SIG-M5 (cell line): ENCODE data around the gene TEX29.

Source experiments
- DNase-seq: peaks from one replicate; lab custom pipeline; 2025; lab: John Stamatoyannopoulos, UW

The TEX29 gene

DNA sequence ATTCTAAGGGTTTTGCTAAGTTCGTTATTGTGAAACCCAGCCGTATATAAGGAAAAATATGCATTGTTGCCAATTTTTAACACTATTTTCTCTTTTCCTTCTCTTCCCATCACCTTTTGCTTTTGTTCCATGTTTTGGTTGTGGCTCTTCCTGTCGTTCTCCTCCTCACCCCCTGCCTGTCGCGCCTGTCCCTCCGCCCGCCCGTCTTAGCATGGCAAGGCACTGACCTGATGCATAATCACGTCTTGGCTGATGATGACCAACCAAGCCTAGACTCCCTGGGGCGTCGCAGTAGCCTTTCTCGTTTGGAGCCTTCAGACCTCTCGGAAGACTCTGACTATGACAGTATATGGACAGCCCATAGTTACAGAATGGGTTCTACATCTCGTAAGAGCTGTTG is 28.5 kb upstream of the TEX29 start:
- no peak for DNase-seq

DNA sequence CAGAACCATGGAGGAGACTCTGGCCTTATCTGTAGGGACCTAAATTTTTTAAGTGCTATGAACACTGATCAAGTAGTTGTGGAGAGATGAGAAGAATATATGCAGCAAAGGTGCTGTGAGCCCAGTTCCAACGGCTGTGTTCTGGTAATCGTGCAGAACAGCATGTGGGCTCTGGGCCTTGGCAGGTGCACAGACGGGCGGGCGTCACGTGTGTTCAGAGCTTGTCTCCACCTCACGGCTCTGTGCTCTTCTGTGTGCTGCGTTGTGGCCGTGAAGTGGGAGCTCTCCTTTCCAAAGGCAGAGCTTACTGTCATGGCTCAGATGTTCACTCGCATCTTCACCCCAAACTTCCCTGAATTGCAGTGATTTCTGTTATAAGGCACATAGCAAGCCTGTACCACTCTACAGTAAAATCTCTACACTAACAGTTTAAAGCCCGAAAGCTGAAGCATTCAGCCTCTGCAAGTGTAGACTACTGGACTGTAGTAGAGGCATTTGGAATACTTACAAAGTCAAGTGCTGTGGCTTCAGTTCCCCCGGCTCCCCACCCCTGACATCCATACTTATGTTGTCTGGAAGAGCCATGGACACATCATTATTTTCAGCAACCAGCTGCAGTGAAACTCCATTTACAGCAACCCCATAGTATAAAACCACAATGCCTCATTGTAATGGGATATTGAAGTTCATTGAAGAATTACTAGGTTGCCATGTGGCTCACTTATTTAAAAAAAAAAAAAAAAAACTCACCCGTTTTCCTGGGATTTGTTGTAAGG is 27.5 kb upstream of the TEX29 start:
- DNase-seq = no peak

DNA sequence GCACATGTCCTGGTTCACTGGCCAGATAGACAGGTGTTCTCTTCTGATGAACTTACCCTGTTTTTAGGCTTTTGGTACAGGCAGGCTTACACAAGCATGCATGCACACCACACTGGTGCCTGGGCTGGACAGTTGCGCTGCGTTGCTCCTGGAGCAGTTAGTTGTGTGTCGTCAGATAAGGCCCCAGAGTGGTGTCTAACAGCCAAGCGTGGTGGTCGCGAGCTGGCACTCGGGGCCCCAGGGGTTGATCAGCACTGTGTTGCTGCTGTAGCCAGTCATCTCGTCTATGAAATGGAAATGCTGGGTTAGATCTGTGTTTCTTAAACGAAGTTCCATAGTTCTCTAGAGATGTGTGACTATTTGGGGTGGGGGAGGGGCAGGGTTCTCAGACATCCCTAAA is 24.6 kb upstream of the TEX29 start:
- DNase-seq = no peak

DNA sequence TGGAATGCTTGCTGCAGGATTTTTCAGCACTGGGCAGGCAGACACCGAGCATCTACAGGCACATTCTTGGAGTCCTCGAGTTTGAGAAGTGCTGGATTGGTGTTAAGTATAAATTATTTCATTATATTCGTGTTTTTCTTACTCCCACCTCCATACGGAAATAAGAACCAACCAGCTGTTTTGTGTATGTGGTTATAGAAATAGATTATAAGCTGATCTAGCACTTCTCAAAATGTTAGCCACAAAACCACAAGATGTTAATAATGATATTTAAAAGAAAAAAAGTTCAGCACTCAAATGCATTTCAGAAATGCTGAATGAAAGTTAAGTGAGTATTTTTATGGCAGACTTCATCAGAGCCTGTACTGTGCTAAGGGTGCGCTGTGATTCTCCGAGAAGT is 24.0 kb upstream of the TEX29 start:
- DNase-seq = no peak

DNA sequence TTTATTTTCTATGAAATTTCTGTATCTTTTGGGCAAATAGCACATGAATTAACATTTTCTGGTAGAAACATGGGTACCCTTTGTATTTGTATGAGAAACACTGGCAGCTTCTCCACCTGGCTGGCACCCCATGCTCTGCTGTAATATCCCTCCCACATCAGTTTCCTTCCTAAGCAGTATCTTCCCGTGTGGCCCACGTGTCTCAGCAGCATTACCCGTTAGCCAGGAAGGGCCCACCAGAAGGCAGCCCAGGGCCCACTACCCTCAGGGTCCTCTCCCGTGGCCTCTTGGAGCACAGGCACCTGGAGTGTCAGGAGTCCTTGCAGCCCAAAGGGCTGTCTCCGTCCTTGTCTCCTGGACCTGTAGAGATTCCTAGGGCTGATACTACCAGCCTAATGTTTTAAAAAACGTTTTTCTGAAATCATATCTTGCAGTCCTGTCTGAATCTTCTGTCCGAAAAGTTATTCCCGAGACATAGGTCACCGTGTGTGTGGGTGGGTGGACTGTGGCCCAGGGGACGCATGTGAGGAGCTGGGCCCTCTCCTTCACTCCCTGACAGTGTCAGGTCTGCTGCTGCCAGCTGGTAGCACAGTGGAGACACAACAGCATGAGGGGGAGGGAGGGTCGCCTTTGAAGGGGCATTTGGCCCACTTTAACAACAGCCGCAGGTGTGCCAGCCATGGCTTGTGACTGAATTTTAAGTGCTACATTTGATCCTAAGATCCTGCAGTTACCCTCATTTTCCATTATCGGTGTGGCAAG is 22.0 kb upstream of the TEX29 start:
- no peak for DNase-seq

DNA sequence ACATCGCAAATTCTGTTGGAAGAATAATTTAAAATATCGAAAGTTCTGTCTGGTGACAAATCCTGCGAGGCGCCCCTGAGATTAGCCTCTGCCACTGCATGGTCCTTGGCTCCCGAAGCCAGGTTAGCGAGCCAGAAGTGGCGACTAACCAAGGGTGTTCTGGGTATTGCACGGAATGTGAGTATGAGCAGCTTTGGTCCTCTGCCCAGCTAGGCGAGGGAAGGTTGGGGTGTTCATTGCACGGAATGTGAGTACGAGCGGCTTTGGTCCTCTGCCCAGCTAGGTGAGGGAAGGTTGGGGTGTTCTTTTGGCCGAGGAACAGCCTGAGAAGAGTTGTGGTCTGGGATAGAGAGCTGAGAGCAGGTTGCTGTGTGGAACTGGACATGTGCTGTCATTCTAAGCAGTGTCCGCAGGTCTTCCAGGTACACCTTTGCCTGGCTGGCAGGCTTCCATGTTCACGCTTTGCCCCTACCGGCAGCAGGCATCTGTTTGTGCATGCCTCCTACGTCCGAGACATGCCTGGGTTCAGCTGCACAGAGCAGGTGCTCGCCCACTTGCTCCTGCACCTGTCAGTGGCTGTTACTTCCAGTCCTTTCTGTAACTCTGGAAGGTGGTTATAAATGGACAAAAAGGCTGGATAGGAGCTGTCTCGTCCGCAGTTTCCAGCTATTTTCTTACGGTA is 18.3 kb upstream of the TEX29 start:
- no peak for DNase-seq

DNA sequence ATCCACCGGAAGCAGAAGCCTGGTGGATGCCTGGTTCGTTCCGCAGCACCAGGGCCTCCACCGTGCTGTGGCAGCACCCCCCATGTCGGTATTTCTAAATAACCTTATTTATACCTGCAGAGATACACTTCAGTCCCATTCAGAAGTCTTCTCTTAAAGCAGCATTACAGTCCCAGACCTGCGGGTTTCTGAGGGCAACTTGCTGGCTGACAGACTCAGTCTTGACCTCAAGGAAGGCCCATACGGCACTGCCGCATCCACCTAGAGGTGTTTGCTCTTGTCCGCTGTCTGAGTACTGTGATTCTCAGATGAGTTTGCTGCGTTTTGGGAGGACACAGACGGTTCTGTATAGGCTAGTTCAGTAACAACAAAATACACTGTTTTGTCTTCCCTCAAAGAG is 16.9 kb upstream of the TEX29 start:
- no peak for DNase-seq

DNA sequence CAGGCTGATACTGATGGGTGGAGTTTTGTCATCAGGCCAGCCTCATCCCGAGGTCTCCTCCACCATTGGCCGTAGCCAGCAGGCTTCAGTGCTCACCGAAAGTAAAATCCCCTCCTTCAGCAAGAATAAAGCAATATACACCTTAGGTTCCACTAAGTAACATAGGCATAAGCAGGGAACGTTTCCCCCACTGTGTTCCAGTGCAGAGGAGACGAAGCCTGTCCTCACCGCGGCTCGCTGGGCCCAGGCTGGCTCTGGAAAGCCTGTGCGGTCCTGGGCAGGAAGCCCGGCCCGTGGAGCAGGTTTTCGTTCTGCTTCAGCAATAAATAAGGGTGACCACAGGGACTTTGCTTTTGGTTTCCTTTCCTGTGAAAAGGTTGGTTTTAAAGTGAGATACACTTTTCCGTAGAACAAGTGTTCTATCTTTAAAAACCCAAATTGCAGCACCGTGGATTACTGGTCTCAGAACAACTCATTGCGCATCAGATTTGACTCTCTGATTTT is 16.3 kb upstream of the TEX29 start:
- DNase-seq = no peak

DNA sequence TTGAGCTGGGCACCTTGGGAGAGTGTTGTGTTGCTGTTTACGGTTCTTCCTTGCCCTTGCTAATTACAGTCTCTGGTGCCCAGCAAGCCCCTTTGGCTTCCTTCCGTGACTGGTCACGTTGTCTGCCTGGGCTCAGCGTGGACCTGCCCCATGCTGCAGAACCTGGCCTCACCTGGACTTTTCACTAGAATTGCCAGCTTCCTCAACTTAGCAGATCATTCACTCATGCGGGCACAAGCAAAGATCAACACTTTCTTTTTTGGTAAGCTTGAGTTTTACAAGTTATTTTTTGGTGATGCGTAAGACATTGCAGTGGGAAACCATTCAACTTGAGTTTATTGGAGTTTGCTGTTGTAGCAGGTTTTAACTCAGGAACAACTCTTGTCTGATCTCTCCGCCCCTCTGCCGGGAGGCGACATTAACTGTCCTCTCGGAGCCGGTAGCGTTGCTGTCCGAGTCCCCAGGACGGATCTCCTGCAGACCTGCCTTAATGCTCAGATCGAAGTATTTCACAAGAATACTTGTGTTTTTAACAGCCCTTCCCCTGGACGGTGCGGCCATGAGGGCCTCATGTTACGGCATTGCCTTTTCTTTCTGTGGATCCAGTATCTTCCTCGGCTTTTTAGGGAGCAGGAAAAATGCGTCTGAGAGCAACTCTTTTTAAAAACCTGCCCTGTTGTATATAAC is 15.7 kb upstream of the TEX29 start:
- DNase-seq = no peak

DNA sequence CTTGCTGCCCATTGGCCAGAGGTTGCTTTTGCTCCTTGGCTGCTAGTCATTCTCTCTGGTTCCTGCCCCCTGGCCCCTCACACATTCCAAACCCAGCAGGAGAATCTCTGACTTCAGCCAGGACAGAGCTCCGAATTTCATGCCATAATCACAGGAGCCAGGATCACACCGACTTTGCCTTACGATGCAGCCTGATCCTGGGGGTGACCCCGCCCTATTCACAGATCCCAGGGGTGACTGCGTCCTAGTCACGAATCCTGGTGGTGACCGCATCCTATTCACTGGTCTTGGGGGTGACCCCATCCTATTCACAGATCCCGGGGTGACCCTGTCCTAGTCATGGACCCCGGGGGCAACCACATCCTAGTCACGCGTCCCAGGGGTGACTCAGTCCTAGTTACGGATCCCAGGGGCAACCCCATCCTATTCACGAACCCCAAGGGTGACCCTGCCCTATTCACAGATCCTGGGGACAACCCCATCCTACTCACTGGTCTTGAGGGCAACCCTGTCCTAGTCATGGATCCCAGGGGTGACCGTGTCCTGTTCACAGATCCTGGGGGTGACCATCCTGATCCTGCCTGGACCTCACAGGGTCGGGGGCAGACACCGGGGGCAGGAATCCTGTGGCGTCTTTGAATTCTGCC is 7.4 kb upstream of the TEX29 start:
- no peak for DNase-seq

DNA sequence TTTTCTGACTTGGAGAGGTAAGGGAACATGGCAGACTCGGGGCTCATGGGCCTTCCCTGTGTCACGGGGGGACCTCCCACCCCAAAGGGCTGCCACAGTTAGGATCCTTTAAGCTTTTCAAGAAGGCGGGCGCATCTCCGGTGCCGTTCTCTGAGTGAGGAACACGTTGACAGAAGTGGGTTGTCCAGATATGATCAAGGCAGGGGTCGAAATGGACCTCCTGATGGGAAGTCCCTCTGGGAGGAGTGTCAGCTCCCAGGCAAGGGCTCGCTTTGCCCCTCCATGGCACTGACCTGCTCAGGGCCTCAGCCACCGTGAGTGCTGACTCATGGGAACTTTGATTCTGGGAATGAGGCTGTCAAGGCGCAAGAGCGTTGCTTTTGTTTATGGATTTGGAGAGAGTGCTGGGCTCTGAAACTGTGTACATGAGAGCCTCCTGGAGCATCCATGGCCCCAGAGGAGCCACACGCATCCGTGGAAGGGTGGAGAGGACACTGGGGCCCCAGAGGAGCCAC is 6.5 kb upstream of the TEX29 start:
- no peak for DNase-seq

DNA sequence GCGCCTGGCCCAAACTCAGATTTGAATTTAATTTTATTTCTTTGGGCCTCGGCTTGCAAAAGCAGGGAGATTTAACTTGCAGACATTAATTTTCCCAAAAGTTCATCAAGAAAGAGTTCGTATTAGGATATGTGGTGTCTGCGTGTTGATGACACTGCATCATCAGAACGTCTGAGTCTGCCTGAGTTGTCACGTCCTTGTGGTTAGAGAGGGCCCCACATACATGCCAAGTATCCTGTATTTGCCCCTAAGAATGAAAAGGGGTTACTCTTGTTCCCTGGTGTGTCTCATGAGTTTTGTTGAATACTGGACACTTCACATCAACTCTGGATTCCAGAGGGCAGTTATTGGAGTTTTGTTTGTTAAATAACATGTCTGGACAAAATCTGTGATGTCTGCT is 5.6 kb upstream of the TEX29 start:
- DNase-seq = no peak

DNA sequence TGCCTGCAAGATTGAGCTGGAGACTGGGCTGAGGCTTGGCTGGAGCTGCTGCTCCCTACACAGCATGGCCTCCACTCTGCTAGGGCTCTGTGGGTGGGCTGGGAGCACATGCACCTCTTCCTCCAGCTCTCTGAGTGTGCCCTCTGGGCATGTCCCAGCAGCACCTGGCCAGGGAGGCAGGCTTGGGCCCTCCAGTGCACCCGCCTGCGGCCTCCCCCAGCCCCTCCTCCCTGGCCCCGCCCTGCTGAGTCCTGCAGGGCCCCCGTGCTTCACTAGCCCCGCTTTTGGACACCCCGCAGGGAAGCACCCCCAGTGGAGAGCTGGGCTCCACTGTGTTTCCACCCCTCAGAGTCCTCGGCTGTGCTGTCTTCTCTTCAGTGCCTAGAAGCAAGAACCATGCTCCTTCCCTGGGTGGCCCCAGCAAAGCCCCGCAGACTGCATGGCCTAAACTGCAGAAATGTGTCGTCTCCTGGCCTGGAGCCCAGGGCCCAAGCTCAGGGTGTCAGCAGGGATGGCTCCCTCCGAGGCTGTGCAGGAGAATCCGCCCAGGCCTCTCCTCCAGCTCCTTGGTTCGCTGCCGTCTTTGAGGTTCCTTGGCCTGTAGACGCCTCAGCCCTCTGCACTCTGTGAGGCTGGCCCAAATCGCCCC is 5.0 kb upstream of the TEX29 start:
- DNase-seq = no peak

DNA sequence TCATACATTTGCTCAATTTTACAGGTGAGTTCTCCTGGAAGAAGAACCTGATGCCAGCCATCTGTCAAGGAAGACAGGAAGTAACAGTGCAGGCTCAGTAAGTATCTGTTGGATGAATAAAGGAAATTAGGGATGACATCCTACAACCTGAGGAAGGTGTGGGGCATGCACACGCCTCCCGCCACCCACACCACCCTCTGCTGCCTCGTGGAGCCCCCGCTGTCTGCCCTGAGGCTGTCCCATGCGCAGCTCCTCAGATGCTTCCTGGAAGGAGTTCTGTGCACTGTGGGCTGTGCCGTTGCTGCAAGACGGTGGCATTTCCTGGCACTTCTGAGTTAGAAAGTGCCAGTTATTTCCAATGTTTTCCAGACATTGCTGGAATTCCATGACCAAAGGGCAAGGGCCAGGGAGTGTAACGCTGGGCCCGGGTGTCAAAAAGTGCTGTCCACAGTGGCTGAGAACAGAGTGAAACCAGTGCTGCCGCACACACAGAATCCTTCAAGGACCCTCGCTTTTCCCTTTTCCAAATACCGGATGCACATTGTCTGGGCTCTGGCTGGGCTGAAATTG is 4.2 kb upstream of the TEX29 start:
- DNase-seq = no peak

DNA sequence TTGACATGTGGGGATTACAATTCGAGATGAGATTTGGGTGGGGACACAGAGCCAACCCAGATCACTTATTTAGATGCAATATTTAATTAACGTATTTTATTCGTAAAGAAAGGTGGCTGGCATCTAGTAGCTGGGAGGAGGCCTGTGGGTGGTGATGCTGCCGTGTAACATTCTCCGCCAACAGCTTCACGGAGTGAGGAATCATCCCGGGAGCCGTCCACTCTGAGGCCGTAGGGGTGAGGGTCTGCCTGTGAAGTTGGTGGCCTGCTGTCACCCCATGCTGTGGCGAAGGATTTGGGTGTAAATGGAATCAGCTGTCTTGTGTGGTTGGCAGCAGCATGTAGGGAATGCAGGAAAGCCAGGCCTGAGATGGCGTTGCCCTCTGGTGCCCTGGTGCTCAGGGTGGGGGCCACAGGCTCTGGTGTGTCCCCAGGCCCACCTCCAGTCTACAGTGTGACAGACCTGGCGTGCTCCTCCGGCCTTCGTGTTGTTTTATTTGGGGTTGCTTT is 3.3 kb upstream of the TEX29 start:
- no peak for DNase-seq

DNA sequence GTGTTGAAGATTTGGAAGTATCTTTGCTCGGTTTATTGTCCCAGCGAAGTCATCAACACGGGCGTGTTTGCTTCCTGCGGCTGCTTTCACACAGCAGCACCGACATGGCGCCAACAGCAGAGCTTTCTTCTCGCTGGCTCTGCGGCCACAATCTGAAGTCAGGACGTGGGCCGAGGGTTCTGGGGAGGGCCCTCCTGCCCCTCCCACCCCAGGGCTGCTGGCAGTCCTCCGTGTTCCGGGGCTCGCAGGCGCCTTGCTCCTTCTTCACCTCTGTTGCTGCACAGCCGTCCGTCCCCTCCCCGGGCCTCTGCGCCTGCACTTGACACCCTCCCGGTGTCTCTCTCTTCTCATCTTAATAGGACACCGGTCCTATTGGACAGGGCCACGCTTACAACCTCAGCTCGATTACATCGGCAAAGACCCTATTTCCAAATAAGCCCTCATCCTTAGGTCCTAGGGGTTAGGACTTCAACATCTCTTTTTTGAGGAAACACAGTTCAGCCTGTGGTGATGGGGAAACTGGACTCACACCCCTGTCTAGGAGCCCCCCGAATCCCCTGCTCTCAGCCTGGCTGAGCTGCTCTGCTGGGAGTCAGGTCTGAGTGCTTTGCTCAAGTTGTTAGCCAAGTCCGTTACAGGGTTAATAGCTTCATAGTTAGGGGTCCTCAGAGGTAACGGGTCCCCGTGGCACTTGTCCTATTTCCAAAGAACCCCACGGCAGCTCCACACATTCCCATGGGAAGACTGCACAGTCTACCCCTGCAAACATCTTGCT is 2.7 kb upstream of the TEX29 start:
- DNase-seq = no peak

DNA sequence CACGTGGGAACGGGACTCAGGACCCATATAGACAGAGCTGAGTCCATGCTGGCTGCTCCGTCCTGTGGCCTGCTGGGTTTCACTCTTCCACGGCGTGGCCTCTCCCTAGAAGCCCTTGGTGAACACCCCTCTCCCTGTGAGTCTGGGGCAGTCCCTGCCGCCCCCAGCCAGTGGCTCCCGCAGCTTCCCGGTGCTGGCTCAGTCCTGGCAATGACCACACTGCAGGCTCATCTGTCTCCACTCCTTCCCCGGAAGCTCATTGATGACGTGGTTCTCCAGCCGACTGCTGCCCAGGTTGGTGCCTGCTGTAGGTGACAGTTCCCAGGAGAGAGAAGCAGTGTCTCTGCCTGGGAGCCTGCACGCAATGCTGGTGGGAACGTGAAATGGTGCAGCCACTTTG is 2.1 kb upstream of the TEX29 start:
- DNase-seq = no peak

DNA sequence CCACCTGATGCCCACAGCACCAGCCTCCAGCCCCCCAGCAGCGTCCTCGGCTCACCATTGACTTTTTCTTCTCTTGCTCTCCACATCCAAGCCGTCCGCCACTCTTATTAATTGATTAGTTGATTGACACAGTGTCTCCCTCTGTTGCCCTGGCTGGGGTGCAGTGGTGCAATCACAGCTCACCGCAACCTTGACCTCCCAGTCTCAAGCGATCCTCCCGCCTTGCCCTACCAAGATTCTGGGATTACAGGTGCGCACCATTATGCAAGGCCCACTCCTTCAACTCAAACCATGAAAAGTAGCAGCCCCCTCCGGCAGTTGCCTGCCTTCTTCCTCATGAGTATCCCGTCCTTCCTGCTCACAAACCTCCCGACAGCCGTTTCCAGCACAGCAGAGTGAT is 921 bp upstream of the TEX29 start:
- DNase-seq = no peak

DNA sequence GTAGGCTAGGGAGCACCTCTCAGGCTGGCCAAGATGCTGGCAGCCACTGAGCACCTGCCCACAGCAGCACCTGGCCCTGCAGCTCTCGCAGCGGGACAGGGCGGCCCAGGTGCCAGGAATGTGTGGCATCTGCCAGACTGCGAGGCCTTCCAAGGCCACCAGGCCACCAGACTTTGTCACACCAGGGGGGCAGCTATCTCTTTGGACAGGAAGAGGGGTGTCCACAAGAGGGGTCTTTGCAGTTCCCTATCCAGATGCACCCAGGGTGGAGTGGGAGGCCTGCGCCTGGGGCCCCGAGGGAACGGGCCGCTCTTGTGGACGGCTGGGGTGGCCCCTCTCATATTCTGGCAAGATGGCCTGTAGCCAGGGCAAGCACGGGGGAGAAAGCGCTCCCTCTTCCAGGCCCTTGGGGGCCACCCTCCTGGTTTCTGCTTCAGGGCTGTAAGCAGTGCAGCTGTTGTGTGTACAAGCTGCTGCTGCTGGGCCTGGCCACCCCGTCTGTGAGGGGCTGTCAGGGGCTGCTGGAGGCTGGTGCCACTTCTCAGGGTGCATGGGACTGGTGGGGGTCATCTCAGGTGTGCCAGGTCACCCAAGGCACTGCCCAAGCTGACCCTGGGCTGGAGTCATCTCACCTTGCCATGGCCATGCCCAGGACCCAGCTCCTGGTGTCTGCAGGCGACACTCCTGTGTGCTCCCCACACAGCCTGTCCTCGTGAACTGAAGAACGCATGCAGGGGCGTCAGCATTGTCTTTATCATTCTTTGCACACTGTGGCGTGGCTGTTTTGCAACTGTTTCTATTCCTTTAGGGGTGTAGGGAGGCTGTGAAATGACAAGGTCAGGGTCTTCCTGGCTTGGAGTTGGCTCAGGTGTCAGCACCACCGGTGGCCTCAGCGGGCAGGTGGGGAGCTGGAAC is 1.8 kb downstream of the TEX29 start:
- no peak for DNase-seq
